ENCODE results near the gene SMO.

The SMO gene

GRCh38 chr7:129240119-129240820, 51.8 kb downstream of the SMO start:
- no peaks in the 10 kb centered on the region for H3K27me3 ChIP-seq (ENCODE audit: low read length)
- no peaks in the 10 kb centered on the region for H3K9me2 ChIP-seq (replicated peaks; ENCODE audit: insufficient read depth, low read length)
- no peaks in the 10 kb centered on the region for H3K36me3 ChIP-seq (ENCODE audit: low read length)
- H3K9me3 ChIP-seq (ENCODE audit: insufficient read depth, low read length): no peaks in the 10 kb centered on the region
- H3K9ac ChIP-seq (ENCODE audit: low read length): no peak overlapping the region
- H3K27ac ChIP-seq (ENCODE audit: low read depth, low read length): no peak overlapping the region
- H3K4me2 ChIP-seq (ENCODE audit: low read depth, low read length, poor library complexity, severe bottlenecking): no peak overlapping the region
- H3K4me3 ChIP-seq (ENCODE audit: insufficient read depth, low read length, poor library complexity, severe bottlenecking): no peak overlapping the region
- no peak overlapping the region for H2AFZ ChIP-seq (ENCODE audit: low read depth, low read length, severe bottlenecking)
- TF ChIP-seq EZH2phosphoT487 (conservative IDR thresholded peaks at IDR 0.05; ENCODE audit: low read length): no peak
- TF ChIP-seq, protein P1, sequence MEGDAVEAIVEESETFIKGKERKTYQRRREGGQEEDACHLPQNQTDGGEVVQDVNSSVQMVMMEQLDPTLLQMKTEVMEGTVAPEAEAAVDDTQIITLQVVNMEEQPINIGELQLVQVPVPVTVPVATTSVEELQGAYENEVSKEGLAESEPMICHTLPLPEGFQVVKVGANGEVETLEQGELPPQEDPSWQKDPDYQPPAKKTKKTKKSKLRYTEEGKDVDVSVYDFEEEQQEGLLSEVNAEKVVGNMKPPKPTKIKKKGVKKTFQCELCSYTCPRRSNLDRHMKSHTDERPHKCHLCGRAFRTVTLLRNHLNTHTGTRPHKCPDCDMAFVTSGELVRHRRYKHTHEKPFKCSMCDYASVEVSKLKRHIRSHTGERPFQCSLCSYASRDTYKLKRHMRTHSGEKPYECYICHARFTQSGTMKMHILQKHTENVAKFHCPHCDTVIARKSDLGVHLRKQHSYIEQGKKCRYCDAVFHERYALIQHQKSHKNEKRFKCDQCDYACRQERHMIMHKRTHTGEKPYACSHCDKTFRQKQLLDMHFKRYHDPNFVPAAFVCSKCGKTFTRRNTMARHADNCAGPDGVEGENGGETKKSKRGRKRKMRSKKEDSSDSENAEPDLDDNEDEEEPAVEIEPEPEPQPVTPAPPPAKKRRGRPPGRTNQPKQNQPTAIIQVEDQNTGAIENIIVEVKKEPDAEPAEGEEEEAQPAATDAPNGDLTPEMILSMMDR (IDR thresholded peaks at IDR 0.05; ENCODE audit: insufficient read depth, low read length, poor library complexity, severe bottlenecking): no peak
- no peaks in the 10 kb centered on the region for H3F3A ChIP-seq (ENCODE audit: insufficient read depth)
- H3K79me2 ChIP-seq (ENCODE audit: insufficient read depth, low read length): no peaks in the 10 kb centered on the region
- H4K20me1 ChIP-seq (ENCODE audit: low read depth, low read length): no peaks in the 10 kb centered on the region

DNA sequence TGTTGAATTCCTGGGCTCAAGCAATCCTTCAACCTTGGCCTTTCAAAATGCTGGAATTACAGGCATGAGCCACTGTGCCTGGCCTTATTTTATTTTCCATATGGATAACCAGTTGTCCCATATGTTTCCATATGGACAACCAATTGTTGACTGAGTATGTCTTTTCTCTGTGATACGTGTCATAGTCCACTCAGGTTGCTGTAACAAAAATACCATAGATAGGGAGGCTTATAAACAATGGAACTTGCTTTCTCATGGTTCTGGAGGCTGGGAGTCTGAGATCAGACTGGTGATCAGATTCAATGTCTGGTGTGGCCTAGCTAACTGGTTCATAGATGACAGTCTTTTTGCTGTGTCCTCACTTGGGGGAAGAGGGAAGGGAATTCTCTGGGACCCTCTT, 55.8 kb downstream of the SMO start:
- Histone ChIP-seq H4K20me1 (ENCODE audit: low read depth, low read length) (no peaks in the 10 kb centered on the region), H3K4me3 (ENCODE audit: insufficient read depth, low read length, poor library complexity, severe bottlenecking) (no peak overlapping the region), H3K9me2 (replicated peaks; ENCODE audit: insufficient read depth, low read length) (no peaks in the 10 kb centered on the region), H3K4me2 (ENCODE audit: low read depth, low read length, poor library complexity, severe bottlenecking) (no peak overlapping the region), H3K9me3 (ENCODE audit: insufficient read depth, low read length) (no peaks in the 10 kb centered on the region), H3K79me2 (ENCODE audit: insufficient read depth, low read length) (no peaks in the 10 kb centered on the region), H3K9ac (ENCODE audit: low read length) (no peak overlapping the region), H3K27me3 (ENCODE audit: low read length) (no peaks in the 10 kb centered on the region), H2AFZ (ENCODE audit: low read depth, low read length, severe bottlenecking) (no peak overlapping the region), H3K27ac (ENCODE audit: low read depth, low read length) (no peak overlapping the region), H3K36me3 (ENCODE audit: low read length) (no peaks in the 10 kb centered on the region), H3F3A (ENCODE audit: insufficient read depth) (no peaks in the 10 kb centered on the region)
- TF ChIP-seq, protein P1 (IDR thresholded peaks at IDR 0.05; ENCODE audit: insufficient read depth, low read length, poor library complexity, severe bottlenecking): no peak
- TF ChIP-seq EZH2phosphoT487 (conservative IDR thresholded peaks at IDR 0.05; ENCODE audit: low read length): no peak

- TF ChIP-seq, protein P1 (IDR thresholded peaks at IDR 0.05; ENCODE audit: insufficient read depth, low read length, poor library complexity, severe bottlenecking): no peak
- TF ChIP-seq EZH2phosphoT487 (conservative IDR thresholded peaks at IDR 0.05; ENCODE audit: low read length): no peak
- no peak overlapping the region for H3K27ac ChIP-seq (ENCODE audit: low read depth, low read length)
Observed at GRCh38 chr7:129245533-129245932, 57.1 kb downstream of the SMO start.

More at GRCh38 chr7:129245533-129245932, 57.1 kb downstream of the SMO start:
- no peak overlapping the region for H3K9ac ChIP-seq (ENCODE audit: low read length)
- H3K79me2 ChIP-seq (ENCODE audit: insufficient read depth, low read length): no peaks in the 10 kb centered on the region
- no peaks in the 10 kb centered on the region for H3F3A ChIP-seq (ENCODE audit: insufficient read depth)
- no peaks in the 10 kb centered on the region for H3K9me2 ChIP-seq (replicated peaks; ENCODE audit: insufficient read depth, low read length)
- H3K27me3 ChIP-seq (ENCODE audit: low read length): no peaks in the 10 kb centered on the region
- H3K9me3 ChIP-seq (ENCODE audit: insufficient read depth, low read length): no peaks in the 10 kb centered on the region
- no peaks in the 10 kb centered on the region for H4K20me1 ChIP-seq (ENCODE audit: low read depth, low read length)
- no peak overlapping the region for H2AFZ ChIP-seq (ENCODE audit: low read depth, low read length, severe bottlenecking)
- no peak overlapping the region for H3K4me3 ChIP-seq (ENCODE audit: insufficient read depth, low read length, poor library complexity, severe bottlenecking)
- no peak overlapping the region for H3K4me2 ChIP-seq (ENCODE audit: low read depth, low read length, poor library complexity, severe bottlenecking)
- no peaks in the 10 kb centered on the region for H3K36me3 ChIP-seq (ENCODE audit: low read length)

Measured in SU-DHL-6 (cell line).